GM10248 (cell line): ENCODE data around the gene RPL26.
"Not testable (repeated sequence)": the region's sequence is repeated elsewhere in the genome, so short reads cannot be mapped to it uniquely, and the experiment has no call there.

ENCODE experiments used
- CTCF ChIA-PET: fragments of 300-600 bp; sonication (Branson Sonifier 250); formaldehyde crosslinking; extraction: SDS; loops from one replicate; lab custom pipeline; 2021; ENCODE audit warnings: antibody characterized with exemption; lab: Yijun Ruan, JAX
- POLR2A ChIA-PET: fragments of 350-650 bp; sonication (Branson Sonifier 250); formaldehyde crosslinking; extraction: SDS; loops from one replicate; lab custom pipeline; 2020; ENCODE audit warnings: antibody characterized with exemption; lab: Yijun Ruan, JAX
- DNase-seq: peaks from one replicate; pipeline ENCODE4 v3.0.0; 2012; ENCODE audit errors: extremely low spot score
- TF ChIP-seq, protein P1 (sequence below): IDR thresholded peaks from 2 replicates; pipeline ENCODE4 v1.5.1; 2012; ENCODE audit warnings: mild to moderate bottlenecking, low read depth; ENCODE audit errors: extremely low read depth, missing control alignments, control extremely low read depth

The RPL26 gene

DNA sequence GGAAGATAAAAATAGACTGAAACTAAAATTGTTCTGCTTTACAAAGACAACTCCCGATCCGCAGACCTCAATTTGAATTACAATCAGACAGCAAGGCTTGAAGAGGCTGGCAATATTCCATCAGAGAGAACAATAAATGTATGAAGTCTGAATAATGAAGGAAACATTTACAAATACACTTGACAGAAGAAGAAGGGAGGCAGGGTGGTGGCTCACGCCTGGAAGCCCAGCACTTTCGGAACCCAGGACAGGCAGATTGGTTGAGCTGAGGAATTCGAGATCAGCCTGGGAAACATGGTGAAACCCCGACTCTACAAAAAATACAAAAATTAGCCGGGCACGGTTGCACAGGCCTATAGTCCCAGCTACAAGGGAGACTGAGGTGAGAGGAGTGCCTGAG, 28.8 kb downstream of the RPL26 start:
- no peak for DNase-seq
- CTCF ChIA-PET, result interaction anchor here (1.1 to 1.6 kb wide), 2 partner anchors 19 to 29 kb away, joined by 3 to 5 read pairs; no protein-coding TSS in a partner anchor
- POLR2A ChIA-PET, result no interaction called here
- TF ChIP-seq, protein P1, sequence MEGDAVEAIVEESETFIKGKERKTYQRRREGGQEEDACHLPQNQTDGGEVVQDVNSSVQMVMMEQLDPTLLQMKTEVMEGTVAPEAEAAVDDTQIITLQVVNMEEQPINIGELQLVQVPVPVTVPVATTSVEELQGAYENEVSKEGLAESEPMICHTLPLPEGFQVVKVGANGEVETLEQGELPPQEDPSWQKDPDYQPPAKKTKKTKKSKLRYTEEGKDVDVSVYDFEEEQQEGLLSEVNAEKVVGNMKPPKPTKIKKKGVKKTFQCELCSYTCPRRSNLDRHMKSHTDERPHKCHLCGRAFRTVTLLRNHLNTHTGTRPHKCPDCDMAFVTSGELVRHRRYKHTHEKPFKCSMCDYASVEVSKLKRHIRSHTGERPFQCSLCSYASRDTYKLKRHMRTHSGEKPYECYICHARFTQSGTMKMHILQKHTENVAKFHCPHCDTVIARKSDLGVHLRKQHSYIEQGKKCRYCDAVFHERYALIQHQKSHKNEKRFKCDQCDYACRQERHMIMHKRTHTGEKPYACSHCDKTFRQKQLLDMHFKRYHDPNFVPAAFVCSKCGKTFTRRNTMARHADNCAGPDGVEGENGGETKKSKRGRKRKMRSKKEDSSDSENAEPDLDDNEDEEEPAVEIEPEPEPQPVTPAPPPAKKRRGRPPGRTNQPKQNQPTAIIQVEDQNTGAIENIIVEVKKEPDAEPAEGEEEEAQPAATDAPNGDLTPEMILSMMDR, result no peak

DNA sequence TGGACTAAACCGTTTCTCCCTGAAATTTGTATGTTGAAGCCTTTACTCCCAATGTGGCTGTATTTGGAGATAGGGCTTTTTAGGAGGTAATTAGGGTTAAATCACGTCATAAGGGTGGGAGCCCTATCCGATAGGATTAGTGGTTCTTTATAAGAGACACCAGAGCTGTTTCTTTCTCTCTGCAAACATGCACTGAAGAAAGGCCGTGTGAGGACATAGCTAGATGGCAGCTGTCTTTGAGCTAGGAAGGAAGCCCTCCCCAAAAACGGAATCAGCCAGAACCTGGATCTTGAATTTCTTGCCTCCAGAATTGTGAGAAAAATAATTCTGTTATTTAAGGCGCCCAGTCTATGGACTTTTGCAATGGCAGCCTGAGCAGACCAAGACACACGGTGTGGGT, 29.3 kb downstream of the RPL26 start:
- TF ChIP-seq, protein P1, result no peak
- DNase-seq, result no peak
- ChIA-PET CTCF (interaction anchor here (1.1 to 1.6 kb wide), 2 partner anchors 18 to 30 kb away, joined by 3 to 5 read pairs; no protein-coding TSS in a partner anchor), POLR2A (no interaction called here)

DNA sequence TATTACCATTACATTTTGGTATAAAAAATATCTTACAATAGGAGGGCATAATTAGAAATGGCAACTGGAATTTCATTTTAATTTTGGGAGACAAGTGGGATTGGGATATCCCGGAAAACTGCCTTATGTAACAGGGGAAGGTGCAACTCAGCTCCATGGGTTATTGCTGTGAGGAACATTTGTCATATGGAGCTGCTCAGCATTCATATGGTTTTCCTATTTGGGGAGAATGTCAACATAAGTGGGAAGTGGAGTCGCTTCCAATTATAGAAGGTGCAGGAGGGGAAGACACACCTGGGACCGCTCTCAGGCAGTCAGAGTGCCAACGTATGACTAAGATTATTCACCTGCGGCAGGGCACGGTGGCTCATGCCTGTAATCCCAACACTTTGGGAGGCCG, 32.7 kb downstream of the RPL26 start:
- DNase-seq, result no peak
- ChIA-PET POLR2A (no interaction called here), CTCF (no interaction called here)
- TF ChIP-seq, protein P1, result no peak

DNA sequence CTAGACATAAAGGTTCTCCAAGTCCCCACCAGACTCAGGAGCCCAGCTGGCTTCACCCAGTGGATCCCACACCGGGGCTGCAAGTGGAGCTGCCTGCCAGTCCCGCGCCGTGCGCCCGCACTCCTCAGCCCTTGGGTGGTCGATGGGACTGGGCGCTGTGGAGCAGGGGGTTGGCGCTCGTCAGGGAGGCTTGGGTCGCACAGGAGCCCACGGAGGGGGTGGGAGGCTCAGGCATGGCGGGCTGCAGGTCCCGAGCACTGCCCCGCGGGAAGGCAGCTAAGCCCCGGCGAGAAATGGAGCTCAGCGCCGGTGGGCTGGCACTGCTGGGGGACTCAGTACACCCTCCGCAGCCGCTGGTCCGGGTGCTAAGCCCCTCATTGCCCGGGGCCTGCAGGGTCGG, 36.0 kb downstream of the RPL26 start:
- DNase-seq, POLR2A ChIA-PET: not testable (repeated sequence)
- CTCF ChIA-PET, result interaction anchor here (1.4 to 1.7 kb wide), 2 partner anchors 9 to 30 kb away, joined by 3 to 4 read pairs; partner anchors contain the start of gene KRABD2

DNA sequence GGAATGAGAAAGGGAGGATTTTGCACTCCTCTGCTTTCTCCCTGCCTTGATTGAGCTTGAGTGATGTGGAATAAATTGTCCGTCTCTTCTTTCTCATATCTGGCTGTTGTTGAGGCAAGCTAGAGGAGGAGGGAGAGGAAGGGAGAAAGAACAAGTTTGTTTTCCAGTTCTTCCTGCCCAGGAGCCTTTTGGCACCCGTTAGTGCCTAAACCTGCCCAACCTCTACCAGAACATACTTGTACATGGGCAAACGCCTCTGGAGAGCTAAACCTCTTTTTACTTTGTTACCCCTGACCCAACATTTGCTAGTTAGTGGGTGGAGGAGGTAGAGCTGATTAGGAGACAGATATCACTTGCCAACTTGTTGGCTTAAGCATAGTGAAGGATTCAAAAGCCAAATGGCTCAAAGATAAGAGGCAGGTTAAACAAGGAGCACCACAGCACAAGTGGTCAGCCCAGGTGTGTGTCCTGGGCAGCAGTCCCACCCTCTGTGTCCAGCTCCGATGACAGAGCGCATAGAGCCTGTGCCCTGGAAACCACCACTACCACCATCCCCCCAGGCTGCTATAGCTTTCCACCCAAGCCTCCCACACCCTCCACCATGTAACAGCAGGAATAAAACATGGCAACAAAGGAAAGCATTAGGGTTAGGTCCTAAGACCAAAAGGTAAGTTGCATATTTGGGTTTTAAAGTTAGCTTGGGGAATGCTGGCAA, 36.9 kb downstream of the RPL26 start:
- CTCF ChIA-PET, result interaction anchor here (1.3 to 1.7 kb wide), 3 partner anchors 8 to 31 kb away, joined by 3 to 4 read pairs (median 3); partner anchors contain the start of gene KRABD2
- TF ChIP-seq, protein P1, result no peak
- POLR2A ChIA-PET, result interaction anchor here (0.6 kb wide), 1 partner anchor 11 kb away, joined by 9 read pairs; no protein-coding TSS in a partner anchor
- no peak for DNase-seq

DNA sequence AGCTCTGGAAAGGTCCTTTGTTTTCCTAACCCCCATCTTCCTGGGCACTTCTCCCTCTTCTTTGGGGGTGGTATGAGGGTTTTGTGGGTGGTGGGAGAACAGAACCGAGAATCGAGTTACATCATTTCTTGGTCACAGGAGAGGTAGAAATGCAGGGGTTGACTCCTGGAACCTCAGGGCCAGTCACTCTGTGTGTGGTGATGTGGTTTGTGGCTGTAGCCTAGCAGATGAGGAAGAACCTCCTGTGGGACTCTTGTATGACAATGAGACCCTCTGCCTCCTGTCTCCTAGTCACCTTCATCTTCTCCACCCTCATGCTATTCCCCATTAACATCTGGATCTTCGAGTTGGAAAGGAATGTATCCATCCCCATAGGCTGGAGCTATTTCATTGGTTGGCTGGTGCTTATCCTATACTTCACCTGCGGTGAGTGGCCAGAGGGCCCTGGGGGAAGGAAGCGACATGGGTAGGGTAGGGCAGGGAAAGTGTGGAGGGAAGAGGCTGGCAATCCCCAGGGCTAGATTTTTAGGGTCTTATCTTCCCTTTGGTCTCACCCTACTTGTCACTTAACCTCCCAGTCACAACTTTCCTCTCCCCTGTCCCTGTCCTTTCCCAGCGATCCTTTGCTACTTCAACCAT, 37.8 kb downstream of the RPL26 start:
- TF ChIP-seq, protein P1, result no peak
- DNase-seq, result no peak
- ChIA-PET POLR2A (no interaction called here), CTCF (interaction anchor here (1.1 to 1.3 kb wide), 2 partner anchors 10 to 19 kb away, joined by 3 read pairs; no protein-coding TSS in a partner anchor)
